Measurements from ENCODE around the gene NDUFB7.

The NDUFB7 gene

DNA sequence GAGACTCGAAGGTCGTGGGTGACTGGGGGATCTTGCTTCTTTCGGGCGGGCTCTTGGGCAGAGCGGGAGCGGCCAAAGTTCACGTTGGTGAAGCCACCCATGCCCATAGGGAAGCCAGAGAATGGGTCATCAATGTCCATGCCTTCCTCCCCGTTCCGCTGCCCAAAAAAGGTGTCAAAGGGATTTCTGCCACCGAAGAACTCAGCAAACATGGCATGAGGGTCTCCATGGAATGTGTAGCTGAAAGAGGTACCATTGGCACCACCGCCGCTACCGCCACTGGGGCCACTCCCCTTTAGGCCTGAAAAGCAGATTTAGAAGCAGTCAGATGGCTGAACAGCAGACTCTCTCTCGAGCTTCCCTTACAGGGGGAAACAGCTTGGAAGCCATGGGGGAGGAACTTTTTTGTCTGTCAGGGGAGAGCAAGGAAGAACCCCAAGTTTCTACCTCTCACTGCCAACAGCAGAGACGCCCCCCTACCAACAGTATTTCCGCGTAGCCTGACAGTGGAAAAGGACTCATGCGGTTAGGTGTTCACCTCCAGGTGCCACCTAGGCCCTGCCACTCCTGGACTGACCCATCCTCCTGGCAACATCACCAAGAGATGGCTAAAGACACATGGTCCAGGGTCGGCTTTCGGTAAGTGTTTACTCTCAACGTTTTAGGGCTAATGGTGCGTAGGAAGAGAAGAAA lies 55.0 kb downstream of the NDUFB7 start:
- no peak for TF ChIP-seq NFIC (IDR thresholded peaks at IDR 0.05)
- no peak for TF ChIP-seq EP300 (IDR thresholded peaks at IDR 0.05; ENCODE audit: borderline replicate concordance)
- TF ChIP-seq FOXM1 (IDR thresholded peaks at IDR 0.05; ENCODE audit: borderline replicate concordance, low read depth): no peak
- TF ChIP-seq CEBPB (IDR thresholded peaks at IDR 0.05): no peak
- no peak for TF ChIP-seq TEAD4 (IDR thresholded peaks at IDR 0.05)
- TF ChIP-seq, protein P1, sequence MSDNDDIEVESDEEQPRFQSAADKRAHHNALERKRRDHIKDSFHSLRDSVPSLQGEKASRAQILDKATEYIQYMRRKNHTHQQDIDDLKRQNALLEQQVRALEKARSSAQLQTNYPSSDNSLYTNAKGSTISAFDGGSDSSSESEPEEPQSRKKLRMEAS (IDR thresholded peaks at IDR 0.05): no peak
- no peak for TF ChIP-seq TCF12 (IDR thresholded peaks at IDR 0.05; ENCODE audit: low read depth)
- TF ChIP-seq YY1 (IDR thresholded peaks at IDR 0.05; ENCODE audit: low read depth): no peak
- TF ChIP-seq CREB1 (IDR thresholded peaks at IDR 0.05; ENCODE audit: low read depth): no peak
- TF ChIP-seq, protein P2, sequence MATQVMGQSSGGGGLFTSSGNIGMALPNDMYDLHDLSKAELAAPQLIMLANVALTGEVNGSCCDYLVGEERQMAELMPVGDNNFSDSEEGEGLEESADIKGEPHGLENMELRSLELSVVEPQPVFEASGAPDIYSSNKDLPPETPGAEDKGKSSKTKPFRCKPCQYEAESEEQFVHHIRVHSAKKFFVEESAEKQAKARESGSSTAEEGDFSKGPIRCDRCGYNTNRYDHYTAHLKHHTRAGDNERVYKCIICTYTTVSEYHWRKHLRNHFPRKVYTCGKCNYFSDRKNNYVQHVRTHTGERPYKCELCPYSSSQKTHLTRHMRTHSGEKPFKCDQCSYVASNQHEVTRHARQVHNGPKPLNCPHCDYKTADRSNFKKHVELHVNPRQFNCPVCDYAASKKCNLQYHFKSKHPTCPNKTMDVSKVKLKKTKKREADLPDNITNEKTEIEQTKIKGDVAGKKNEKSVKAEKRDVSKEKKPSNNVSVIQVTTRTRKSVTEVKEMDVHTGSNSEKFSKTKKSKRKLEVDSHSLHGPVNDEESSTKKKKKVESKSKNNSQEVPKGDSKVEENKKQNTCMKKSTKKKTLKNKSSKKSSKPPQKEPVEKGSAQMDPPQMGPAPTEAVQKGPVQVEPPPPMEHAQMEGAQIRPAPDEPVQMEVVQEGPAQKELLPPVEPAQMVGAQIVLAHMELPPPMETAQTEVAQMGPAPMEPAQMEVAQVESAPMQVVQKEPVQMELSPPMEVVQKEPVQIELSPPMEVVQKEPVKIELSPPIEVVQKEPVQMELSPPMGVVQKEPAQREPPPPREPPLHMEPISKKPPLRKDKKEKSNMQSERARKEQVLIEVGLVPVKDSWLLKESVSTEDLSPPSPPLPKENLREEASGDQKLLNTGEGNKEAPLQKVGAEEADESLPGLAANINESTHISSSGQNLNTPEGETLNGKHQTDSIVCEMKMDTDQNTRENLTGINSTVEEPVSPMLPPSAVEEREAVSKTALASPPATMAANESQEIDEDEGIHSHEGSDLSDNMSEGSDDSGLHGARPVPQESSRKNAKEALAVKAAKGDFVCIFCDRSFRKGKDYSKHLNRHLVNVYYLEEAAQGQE (IDR thresholded peaks at IDR 0.05; ENCODE audit: low read depth): no peak
- no peak for TF ChIP-seq TAF1 (IDR thresholded peaks at IDR 0.05; ENCODE audit: low read depth)
- TF ChIP-seq ZBTB7A (IDR thresholded peaks at IDR 0.05; ENCODE audit: low read depth): no peak
- TF ChIP-seq, protein P3, sequence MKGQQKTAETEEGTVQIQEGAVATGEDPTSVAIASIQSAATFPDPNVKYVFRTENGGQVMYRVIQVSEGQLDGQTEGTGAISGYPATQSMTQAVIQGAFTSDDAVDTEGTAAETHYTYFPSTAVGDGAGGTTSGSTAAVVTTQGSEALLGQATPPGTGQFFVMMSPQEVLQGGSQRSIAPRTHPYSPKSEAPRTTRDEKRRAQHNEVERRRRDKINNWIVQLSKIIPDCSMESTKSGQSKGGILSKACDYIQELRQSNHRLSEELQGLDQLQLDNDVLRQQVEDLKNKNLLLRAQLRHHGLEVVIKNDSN (IDR thresholded peaks at IDR 0.05): no peak
- no peak for TF ChIP-seq RAD21 (IDR thresholded peaks at IDR 0.05; ENCODE audit: low read depth)
- no peak for TF ChIP-seq EGR1 (IDR thresholded peaks at IDR 0.05)

All from Ishikawa (cell line).